ENCODE results near the gene C16orf78.

Gene C16orf78

DNA sequence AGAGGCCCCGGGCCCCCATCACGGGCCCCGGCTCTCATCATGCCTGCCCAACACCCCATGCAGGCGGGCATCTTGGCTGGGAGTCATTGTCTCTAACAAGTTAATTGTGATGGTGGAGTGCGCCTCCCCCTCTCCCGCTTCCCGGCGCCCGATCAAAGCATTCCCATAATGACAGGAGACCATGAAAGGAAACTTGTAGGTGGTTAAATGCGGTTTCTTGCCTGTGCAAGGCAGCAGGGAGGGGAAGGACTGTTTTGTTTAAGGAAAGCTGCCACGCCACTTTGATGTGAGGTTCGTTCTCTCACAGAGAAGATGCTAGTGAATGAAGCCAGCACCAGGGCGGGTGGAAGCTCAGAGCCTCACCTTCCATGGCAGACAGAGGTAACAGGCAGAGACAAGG lies 45.4 kb downstream of the C16orf78 start:
- in situ Hi-C loops (cut with MboI; ENCODE audit: low pct_unique_long_range_greater_than_20kb, low sequenced_read_pairs, unreplicated experiment) = no loop called here
- TF ChIP-seq, protein P1, sequence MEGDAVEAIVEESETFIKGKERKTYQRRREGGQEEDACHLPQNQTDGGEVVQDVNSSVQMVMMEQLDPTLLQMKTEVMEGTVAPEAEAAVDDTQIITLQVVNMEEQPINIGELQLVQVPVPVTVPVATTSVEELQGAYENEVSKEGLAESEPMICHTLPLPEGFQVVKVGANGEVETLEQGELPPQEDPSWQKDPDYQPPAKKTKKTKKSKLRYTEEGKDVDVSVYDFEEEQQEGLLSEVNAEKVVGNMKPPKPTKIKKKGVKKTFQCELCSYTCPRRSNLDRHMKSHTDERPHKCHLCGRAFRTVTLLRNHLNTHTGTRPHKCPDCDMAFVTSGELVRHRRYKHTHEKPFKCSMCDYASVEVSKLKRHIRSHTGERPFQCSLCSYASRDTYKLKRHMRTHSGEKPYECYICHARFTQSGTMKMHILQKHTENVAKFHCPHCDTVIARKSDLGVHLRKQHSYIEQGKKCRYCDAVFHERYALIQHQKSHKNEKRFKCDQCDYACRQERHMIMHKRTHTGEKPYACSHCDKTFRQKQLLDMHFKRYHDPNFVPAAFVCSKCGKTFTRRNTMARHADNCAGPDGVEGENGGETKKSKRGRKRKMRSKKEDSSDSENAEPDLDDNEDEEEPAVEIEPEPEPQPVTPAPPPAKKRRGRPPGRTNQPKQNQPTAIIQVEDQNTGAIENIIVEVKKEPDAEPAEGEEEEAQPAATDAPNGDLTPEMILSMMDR (IDR thresholded peaks at IDR 0.05; ENCODE audit: extremely low read depth, insufficient read depth, missing control alignments) = no peak
- no peak for DNase-seq (ENCODE audit: low spot score)

DNA sequence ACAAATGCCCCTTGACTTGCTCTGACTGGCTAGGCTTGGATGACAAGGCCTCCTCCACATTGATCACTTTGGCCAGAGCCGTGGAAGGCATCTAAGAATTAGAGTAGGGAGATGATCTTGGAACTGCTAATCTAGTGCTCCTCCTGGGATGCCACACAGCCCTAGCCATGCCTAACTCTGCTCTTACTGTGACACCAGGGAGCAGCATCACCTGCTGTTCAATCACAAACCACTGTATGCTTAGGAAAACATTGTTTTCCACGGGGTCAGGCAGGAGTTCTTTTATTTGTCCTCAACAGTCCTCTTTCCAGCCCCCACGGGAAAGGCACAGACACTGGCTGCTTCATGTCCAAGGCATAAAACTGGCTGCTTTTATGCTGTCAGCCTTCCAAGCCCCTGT lies 46.3 kb downstream of the C16orf78 start:
- TF ChIP-seq, protein P1 (IDR thresholded peaks at IDR 0.05; ENCODE audit: extremely low read depth, insufficient read depth, missing control alignments) = no peak
- in situ Hi-C loops (cut with MboI; ENCODE audit: low pct_unique_long_range_greater_than_20kb, low sequenced_read_pairs, unreplicated experiment) = no loop called here
- no peak for DNase-seq (ENCODE audit: low spot score)

DNA sequence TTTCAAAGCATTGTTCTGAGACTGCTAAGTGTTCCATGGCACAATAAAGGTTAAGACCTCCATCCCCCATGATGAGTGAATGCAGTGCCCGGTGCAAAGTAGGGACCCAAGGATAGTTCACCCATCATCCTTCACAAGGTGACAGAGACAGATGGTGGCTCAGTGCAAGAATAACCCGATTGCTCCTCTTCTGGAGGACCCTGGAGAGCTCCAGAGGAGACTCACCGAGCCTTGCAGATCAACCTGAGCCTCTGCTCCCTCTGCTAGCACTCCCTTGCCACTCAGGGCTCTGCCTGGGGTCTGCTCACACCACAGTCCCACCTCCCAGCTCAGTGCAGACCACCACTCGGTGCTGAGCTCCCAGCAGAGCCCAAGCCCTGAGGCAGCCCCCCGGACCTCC lies 49.3 kb downstream of the C16orf78 start:
- in situ Hi-C loops (cut with MboI; ENCODE audit: low pct_unique_long_range_greater_than_20kb, low sequenced_read_pairs, unreplicated experiment) = no loop called here
- TF ChIP-seq, protein P1 (IDR thresholded peaks at IDR 0.05; ENCODE audit: extremely low read depth, insufficient read depth, missing control alignments) = no peak
- DNase-seq (ENCODE audit: low spot score) = no peak

DNA sequence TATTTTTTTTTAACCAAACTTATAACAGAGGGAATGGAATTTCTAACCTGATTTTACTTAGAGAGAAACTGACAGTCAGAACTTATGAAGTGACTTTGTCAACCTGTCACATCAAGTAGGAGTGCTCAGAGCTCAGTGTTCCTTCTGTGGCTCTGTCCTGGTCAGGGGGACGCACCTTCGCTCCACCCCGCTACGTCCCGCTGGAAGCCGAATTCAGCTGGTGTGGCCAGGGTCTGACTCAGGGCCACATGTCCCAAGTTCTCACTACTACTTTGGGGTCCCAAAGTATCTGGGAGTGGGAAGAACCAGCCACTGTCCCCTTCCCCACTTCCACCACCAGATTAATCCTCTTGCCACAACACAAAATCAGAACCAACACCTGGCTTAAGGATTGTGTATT lies 51.4 kb downstream of the C16orf78 start:
- DNase-seq (ENCODE audit: low spot score) = no peak
- in situ Hi-C loops (cut with MboI; ENCODE audit: low pct_unique_long_range_greater_than_20kb, low sequenced_read_pairs, unreplicated experiment) = no loop called here
- TF ChIP-seq, protein P1 (IDR thresholded peaks at IDR 0.05; ENCODE audit: extremely low read depth, insufficient read depth, missing control alignments) = no peak

DNA sequence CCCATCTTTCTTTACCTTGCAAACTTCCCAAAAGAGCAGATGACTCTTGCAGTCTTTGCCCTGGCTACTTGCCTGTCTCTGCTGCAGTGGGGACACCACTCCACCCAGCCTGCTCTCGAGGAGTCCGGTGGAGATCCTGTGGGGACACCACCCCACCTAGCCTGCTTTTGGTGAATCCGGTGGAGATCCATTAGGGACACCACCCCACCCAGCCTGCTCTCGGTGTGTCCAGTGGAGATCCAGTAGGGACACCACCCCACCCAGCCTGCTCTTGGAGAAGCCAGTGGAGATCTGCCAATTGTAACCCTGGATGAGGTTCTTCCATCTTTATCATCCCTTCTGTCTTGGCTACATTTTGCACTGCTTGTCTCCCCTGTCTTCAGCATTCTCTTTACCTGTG lies 54.2 kb downstream of the C16orf78 start:
- in situ Hi-C loops (cut with MboI; ENCODE audit: low pct_unique_long_range_greater_than_20kb, low sequenced_read_pairs, unreplicated experiment) = no loop called here
- DNase-seq (ENCODE audit: low spot score) = no peak
- TF ChIP-seq, protein P1 (IDR thresholded peaks at IDR 0.05; ENCODE audit: extremely low read depth, insufficient read depth, missing control alignments) = no peak

DNA sequence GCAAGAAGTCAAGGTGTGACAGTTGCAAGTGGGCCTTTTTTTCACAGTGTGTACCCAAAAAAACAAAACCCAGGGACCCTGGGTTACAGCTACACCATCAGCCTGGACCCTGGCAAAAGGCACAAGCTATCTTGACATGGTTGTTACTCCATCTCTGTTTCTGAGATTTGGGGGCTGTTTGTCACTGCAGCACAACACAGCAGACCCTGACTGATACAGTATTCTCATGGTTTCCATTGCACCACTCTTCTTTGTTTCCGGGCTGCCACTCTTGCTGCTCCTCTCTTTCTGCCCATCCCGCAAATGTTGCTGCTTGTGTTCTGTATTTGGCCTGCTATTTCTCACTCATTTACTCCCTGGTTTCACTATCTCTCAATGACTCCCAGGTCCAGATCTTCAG lies 55.2 kb downstream of the C16orf78 start:
- in situ Hi-C loops (cut with MboI; ENCODE audit: low pct_unique_long_range_greater_than_20kb, low sequenced_read_pairs, unreplicated experiment) = no loop called here
- TF ChIP-seq, protein P1 (IDR thresholded peaks at IDR 0.05; ENCODE audit: extremely low read depth, insufficient read depth, missing control alignments) = no peak

DNA sequence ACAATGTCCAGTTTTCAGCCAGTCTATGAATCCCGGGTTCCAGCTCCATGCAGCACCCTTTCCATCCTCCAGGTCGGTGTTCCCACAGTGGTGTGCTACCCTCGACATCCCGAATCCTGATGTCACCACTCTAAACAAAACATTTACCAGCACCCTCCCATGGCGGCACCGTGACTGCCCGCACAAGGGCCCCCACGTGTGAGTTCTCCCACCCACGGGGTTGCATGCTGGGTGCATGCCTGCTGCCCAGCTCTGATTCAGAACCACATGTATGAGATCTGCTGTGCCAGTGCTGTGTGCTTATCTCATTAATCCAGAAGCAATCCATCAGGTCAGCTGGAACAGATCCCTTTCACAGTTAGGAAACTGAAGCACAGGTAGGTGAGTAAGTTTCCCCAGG lies 57.4 kb downstream of the C16orf78 start:
- DNase-seq (ENCODE audit: low spot score) = no peak
- in situ Hi-C loops (cut with MboI; ENCODE audit: low pct_unique_long_range_greater_than_20kb, low sequenced_read_pairs, unreplicated experiment) = no loop called here
- TF ChIP-seq, protein P1 (IDR thresholded peaks at IDR 0.05; ENCODE audit: extremely low read depth, insufficient read depth, missing control alignments) = no peak

More for the DNA sequence above, 55.2 kb downstream of the C16orf78 start:
- DNase-seq (ENCODE audit: low spot score) = no peak
